CD4-positive, alpha-beta T cell treated with Interleukin-4 for 4 hours (primary cell): ENCODE measurements around the gene CYCS.

Experiments
- DNase-seq: peaks from one replicate; pipeline ENCODE4 v3.0.0-alpha.2; 2020

The CYCS gene

GRCh38 chr7:25125137-25125946, at the start of gene CYCS:
CYCS (minus strand) TSS chr7:25125260; CDS start chr7:25124119, 1,141 bp downstream.
- DNase-seq = peak; percentile 100

DNA sequence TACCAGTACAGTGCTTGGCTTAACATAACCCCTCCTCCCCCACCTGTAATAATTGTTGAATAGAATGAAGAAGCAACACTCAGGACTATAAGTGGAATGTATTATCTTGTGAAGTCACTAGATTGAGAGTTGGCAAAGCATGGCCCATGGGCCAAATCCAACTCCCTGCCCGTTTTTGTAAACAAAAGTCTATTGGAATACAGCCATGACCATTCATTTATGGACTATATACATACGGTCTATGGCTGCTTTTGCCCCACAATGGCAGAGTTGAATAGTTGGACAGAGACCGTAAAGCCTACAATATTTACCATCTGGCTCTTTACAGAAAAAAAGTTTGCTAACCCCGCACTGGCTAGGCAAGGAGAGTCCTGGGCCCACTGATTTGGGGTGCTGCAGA, 48.1 kb upstream of the CYCS start:
- no peak for DNase-seq

- no peak for DNase-seq
These were observed 46.5 kb upstream of the CYCS start for GRCh38 chr7:25171516-25171915.

GRCh38 chr7:25171071-25171470, 46.0 kb upstream of the CYCS start:
- DNase-seq = no peak

- no peak for DNase-seq
These were observed 44.6 kb upstream of the CYCS start for GRCh38 chr7:25169683-25170082.

GRCh38 chr7:25168145-25168544, 43.1 kb upstream of the CYCS start:
- DNase-seq = no peak

DNA sequence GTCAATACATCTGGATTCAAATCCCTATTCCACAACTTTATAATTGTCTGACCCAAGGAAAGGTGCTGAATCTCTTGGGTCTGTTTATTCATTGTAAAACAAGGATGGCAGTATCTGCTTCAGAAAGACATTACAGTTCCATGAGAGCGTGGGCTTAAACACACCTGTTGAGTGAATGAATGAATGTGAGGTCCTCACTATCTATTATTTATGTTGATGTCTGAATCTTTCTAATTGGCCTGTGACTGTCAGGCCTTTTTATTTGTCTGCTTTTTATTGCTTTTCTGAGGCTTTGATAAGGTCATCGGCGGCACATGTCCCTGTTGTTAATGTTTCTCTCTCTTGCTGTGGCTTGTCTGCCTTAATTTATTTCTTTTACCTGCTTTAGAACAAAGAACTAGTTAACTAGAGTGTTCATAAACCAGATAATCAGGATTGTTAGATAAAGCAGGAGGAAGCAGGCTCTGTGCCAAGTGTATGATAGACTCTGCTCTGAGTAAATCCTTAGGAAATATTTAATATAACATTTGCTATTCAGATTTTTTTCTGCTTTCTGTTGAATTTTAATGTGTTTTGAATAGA, 42.3 kb upstream of the CYCS start:
- DNase-seq = no peak

DNA sequence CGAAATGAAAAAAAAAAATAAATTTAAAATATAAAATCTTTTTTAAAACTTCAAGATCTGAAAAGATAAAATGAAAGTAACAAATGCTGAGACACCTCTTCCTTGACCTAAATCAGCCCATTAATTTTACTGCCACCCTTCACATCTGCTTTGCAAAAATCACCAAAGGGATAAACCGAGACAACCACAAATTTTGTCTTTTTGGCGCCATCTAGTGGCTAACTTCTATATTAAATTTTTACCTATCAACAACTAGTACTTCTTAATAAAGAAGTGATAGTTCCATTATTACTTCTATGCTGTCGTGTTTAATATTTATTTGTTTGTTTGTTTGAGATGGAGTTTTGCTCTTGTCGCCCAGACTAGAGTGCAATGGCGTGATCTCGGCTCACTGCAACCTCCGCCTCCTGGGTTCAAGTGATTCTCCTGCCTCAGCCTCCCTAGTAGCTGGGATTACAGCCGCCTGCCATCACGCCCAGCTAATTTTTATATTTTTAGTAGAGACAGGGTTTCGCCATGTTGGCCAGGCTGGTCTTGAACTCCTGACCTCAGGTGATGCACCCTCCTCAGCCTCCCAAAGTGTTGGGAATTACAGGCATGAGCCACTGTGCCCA, 35.0 kb upstream of the CYCS start:
- peak; percentile 73 for DNase-seq

DNA sequence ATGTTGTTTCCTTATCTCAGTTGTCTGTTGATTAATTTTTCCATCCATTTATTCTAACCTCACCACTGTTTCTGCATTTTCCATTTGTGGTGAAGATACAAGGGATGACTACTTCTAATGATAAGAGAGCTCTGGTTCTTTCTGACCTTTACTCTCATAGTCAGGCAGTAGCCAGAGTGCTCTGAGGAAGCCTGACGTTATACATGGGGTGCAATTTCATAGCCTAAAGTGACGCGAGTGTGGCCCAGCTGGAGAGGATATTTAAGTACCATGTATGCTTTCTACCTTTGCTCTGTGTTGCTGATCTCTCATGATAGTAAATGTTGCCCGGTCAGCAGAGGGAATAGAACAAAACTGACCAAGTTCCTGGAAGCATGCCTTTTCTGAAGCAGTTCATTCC, 33.9 kb upstream of the CYCS start:
- no peak for DNase-seq

DNA sequence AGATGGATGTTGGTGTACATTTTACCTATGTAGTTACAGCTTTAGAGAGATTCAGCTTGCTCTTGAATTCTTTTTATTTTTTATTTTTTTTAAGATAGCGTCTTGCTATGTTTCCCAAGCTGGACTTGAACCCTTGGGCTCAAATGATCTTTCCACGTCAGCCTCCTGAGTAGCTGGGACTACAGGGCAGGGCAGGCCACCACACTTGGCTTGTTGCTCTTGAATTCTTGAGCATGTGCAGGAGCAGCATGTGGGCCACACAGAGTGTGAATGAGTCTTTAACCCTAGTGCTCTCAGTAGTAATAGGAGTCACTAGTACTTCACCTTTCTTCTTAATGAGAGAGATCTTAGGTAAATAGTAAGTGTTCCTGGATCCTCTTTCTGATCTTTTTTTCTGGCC, 26.7 kb upstream of the CYCS start:
- no peak for DNase-seq

DNA sequence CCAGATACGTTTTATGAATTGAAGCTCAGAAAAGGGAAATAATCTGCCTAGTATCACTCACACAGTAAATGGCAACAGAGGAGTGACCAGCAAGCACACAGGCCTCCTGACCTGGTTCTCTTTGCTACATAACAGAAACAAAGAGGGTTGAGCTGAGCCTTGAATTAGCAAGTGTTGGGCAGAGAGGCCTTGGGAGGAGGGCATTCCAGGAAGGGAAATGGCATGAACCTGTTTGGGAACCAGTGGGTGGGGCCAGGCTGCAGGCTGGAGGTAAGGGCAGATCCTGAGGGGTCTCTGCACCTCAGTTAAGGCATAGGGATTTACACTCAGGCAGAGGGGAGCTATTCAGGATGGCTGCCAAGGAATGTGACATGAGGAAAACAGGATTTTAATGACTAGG, 24.8 kb upstream of the CYCS start:
- no peak for DNase-seq

GRCh38 chr7:25148772-25149575, 23.9 kb upstream of the CYCS start:
- DNase-seq = no peak

- no peak for DNase-seq
These were observed 18.7 kb upstream of the CYCS start for GRCh38 chr7:25143763-25144162.

DNA sequence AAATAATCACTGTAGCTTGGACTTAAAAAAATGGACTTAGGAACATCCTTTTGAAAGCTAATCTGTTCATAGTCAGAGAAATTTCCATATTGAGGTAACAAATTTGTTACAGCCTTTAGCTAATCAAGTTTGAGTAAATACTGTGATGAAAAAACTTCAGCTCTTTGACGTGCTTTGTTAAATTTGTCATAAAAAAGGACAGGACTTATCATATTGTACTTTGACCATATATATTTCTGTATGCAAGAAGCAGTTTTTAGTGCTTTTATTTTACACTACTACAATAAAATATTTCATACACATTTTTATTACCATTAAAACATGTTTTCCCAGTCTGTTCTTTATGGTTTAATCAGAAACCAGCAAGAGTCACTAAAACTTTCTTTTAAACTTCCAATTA, 14.5 kb upstream of the CYCS start:
- DNase-seq = no peak

- DNase-seq = no peak
These were observed 9.4 kb upstream of the CYCS start for GRCh38 chr7:25134358-25135010.

DNA sequence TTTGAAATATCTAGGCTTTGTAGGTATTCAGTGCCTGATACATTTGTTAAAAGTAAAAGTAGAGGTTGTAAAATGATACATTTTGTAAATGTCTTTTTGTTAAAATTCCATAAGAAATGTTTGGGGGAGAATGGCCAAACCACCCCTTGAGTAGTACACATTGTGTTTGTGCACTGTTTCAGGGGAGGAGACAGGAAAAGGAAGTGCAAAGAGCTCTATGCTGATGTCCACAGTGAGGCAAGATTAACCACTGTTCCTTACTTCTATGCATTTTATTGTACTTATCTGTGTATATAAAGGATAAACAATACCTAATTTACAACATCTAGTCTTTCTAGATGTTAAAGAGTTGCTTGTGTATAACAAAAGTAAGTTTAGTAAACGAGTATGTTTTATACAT, 7.4 kb upstream of the CYCS start:
- no peak for DNase-seq

GRCh38 chr7:25126751-25127150, 1.7 kb upstream of the CYCS start:
- DNase-seq = no peak

GRCh38 chr7:25124465-25125136, 459 bp downstream of the CYCS start:
- DNase-seq = no peak

- DNase-seq = no peak
These were observed 2.7 kb downstream of the CYCS start for GRCh38 chr7:25122373-25122772.

- no peak for DNase-seq
These were observed 3.5 kb downstream of the CYCS start for GRCh38 chr7:25121599-25121998.

GRCh38 chr7:25119102-25119501, 6.0 kb downstream of the CYCS start:
- no peak for DNase-seq

GRCh38 chr7:25118048-25118753, 6.9 kb downstream of the CYCS start:
- no peak for DNase-seq
